GM12878 (cell line): Measurements from ENCODE around the gene SPRR2A. TPM values are rescaled to one million over a fixed set of nuclear protein-coding genes. Genes with fewer than 3 reads are reported as not detected.

Experiments
- ATAC-seq: fragments of 200-7000 bp; cut with Tn5 transposase; 3 replicates; pipeline ENCODE4 v1.9.1; 2020; ENCODE audit warnings: mild to moderate bottlenecking, moderate library complexity
- BruUV-seq: library from RNA; stranded (reverse); fragments of 400-500 nt; replicated peaks from 2 replicates; lab custom pipeline; 2021; lab: Mats Ljungman, UMichigan
- CTCF ChIA-PET: fragments of 300-600 bp; sonication (Branson Sonifier 250); formaldehyde crosslinking; extraction: SDS; loops from one replicate; lab custom pipeline; 2021; ENCODE audit warnings: inconsistent platforms; lab: Yijun Ruan, JAX
- POLR2A ChIA-PET: fragments of 350-600 bp; formaldehyde crosslinking; extraction: SDS; loops from one replicate; lab custom pipeline; 2021; ENCODE audit warnings: inconsistent platforms; lab: Charles Lee
- RAD21 ChIA-PET: fragments of 300-600 bp; sonication (Branson Sonifier 250); formaldehyde crosslinking; loops from one replicate; lab custom pipeline; 2023; ENCODE audit warnings: antibody characterized with exemption; ENCODE audit not compliant: unreplicated experiment; lab: Charles Lee
- SMC1A ChIA-PET: fragments of 300-600 bp; sonication (Branson Sonifier 250); formaldehyde crosslinking; loops from one replicate; lab custom pipeline; 2023; ENCODE audit not compliant: unreplicated experiment, uncharacterized antibody; lab: Charles Lee
- DNase-seq: peaks from one replicate; pipeline ENCODE4 v3.0.0-alpha.2; 2011; ENCODE audit warnings: low read depth, low spot score
- FAIRE-seq: peaks from 3 replicates; lab custom pipeline; 2011; peaks lifted over from hg19 to GRCh38; lab: Jason Lieb, UNC
- H2AFZ ChIP-seq: 2 replicates; pipeline ENCODE4 v1.6.0; 2011; ENCODE audit warnings: low read depth, low read length, control low read depth; ENCODE audit not compliant: control insufficient read depth
- H3K27ac ChIP-seq: 2 replicates; pipeline ENCODE4 v1.5.1; 2011; ENCODE audit warnings: control low read depth; ENCODE audit not compliant: control insufficient read depth, insufficient read depth
- H3K27me3 ChIP-seq, 2 experiments: replicated peaks in 1 of 2; 2 replicates each; pipeline versions ENCODE4 v1.6.0 to v1.6.1; 2011; ENCODE audit warnings: low read length in 1 of 2; ENCODE audit not compliant: control insufficient read depth in 2 of 2, insufficient read depth in 2 of 2
- H3K36me3 ChIP-seq, 2 experiments: 2 replicates each; pipeline ENCODE4 v1.5.1; 2011; ENCODE audit warnings: low read length in 1 of 2; ENCODE audit not compliant: control insufficient read depth in 2 of 2, insufficient read depth in 2 of 2
- H3K4me1 ChIP-seq: 2 replicates; pipeline ENCODE4 v1.6.1; 2011; ENCODE audit warnings: mild to moderate bottlenecking, low read length, moderate library complexity, mixed read lengths; ENCODE audit not compliant: control insufficient read depth, insufficient read depth
- H3K4me2 ChIP-seq: 2 replicates; pipeline ENCODE4 v1.6.0; 2011; ENCODE audit warnings: control low read depth; ENCODE audit not compliant: control insufficient read depth, insufficient read depth
- H3K4me3 ChIP-seq: fragments of 200-600 bp; sonication (generic); 2 replicates; pipeline ENCODE4 v1.5.1; 2016
- H3K79me2 ChIP-seq: 2 replicates; pipeline ENCODE4 v1.6.0; 2011; ENCODE audit warnings: low read length; ENCODE audit not compliant: control insufficient read depth, insufficient read depth
- H3K9ac ChIP-seq: 2 replicates; pipeline ENCODE4 v1.8.0; 2011; ENCODE audit warnings: low read length, control low read depth, mixed read lengths; ENCODE audit not compliant: control insufficient read depth, insufficient read depth
- H3K9me3 ChIP-seq: replicated peaks from 3 replicates; pipeline ENCODE4 v1.5.1; 2011; ENCODE audit warnings: mild to moderate bottlenecking, low read length; ENCODE audit not compliant: control insufficient read depth, insufficient read depth
- H4K20me1 ChIP-seq: 2 replicates; pipeline ENCODE4 v1.6.0; 2011; ENCODE audit not compliant: control insufficient read depth, insufficient read depth
- CHD4 ChIP-seq: fragments of 200-600 bp; sonication (generic); IDR thresholded peaks from 2 replicates; pipeline ENCODE4 v1.6.1; 2016; ENCODE audit warnings: mild to moderate bottlenecking
- ESRRA ChIP-seq: IDR thresholded peaks from 2 replicates; pipeline ENCODE4 v1.6.1; 2012; ENCODE audit warnings: mild to moderate bottlenecking, low read length, improper control_type of control experiment
- LARP7 ChIP-seq: fragments of 450-650 bp; IDR thresholded peaks from 2 replicates; pipeline ENCODE4 v1.6.1; 2017; ENCODE audit warnings: mild to moderate bottlenecking
- RFX5 ChIP-seq: IDR thresholded peaks from 2 replicates; pipeline ENCODE4 v1.6.1; 2011; ENCODE audit warnings: low read depth, low read length, improper control_type of control experiment
- WGBS: methylation state at CpG from one replicate; pipeline ENCODE4 v1.1.6; 2016; ENCODE audit warnings: low lambda C conversion rate; ENCODE audit not compliant: insufficient replicate concordance, insufficient coverage; ENCODE audit errors: missing lambda C conversion rate; 5-methylcytosine and 5-hydroxymethylcytosine counted together
- in situ Hi-C: fragments of 300-500 bp; cut with MboI; formaldehyde crosslinking; loops from 9 replicates; pipeline ENCODE4 v1.14.3; 2018; ENCODE audit warnings: mixed read lengths
- intact Hi-C: fragments of 100-400 bp; cut with micrococcal nuclease; formaldehyde crosslinking; loops from one replicate; pipeline ENCODE4 v1.14.2; 2022; ENCODE audit not compliant: unreplicated experiment
- polyA plus RNA-seq, 11 experiments: library from polyadenylated mRNA; depleted of rRNA in 4 of 11; unstranded in 6 of 11; stranded (reverse) in 5 of 11; fragments of >200 nt; fragmentation: Nextera tagmentation in 4 of 11; fragmentation: Illumina TruSeq in 1 of 11; extraction: Ambion mirVana in 4 of 11; extraction: Trizol in 1 of 11; gene quantifications; 1 replicate in 1 of 11; 2 replicates in 10 of 11; pipeline versions ENCODE4 v1.2.1 to v1.2.3, GENCODE V29; 2011 to 2016; ENCODE audit warnings: inconsistent platforms in 2 of 11, missing spikeins in 2 of 11, low read depth in 1 of 11
- total RNA-seq, 4 experiments: library from RNA; depleted of rRNA in 3 of 4; stranded (reverse); fragments of >200 nt in 3 of 4; fragmentation: Illumina TruSeq in 1 of 4; extraction: Trizol in 1 of 4; gene quantifications; 2 replicates each; pipeline versions ENCODE4 v1.2.1 to v1.2.3, GENCODE V29; 2013 to 2021
- TF ChIP-seq, protein P1 (sequence below): IDR thresholded peaks from 2 replicates; pipeline ENCODE4 v1.6.1; 2012; ENCODE audit warnings: low read depth, low read length, improper control_type of control experiment
- TF ChIP-seq, protein P2 (sequence below): fragments of 450-650 bp; formaldehyde crosslinking; IDR thresholded peaks from 2 replicates; pipeline ENCODE4 v1.4.0; 2020; ENCODE audit warnings: mild to moderate bottlenecking, moderate library complexity
- TF ChIP-seq, protein P3 (sequence below): IDR thresholded peaks from 2 replicates; pipeline ENCODE4 v1.6.1; 2012; ENCODE audit warnings: low read length, inconsistent platforms
- TF ChIP-seq, protein P4 (sequence below): IDR thresholded peaks from 2 replicates; pipeline ENCODE4 v1.6.1; 2011; ENCODE audit warnings: mild to moderate bottlenecking, low read depth, low read length, moderate library complexity; ENCODE audit not compliant: insufficient replicate concordance

SPRR2A gene
- total and polyA plus RNA-seq, 10 of the 15 experiments (the other 5 are each of a cell fraction or from before 2014, with no cell fraction given): not detected

- H3K79me2 ChIP-seq: no peaks in the 10 kb centered on the region
- H3K4me3 ChIP-seq: no peak within 1 kb of the TSS
- H3K36me3 ChIP-seq: no peaks in the 10 kb centered on the region
- H3K27ac ChIP-seq: no peak within 1 kb of the TSS
- no peak within 1 kb of the TSS for H3K4me2 ChIP-seq
- H3K9me3 ChIP-seq: no peaks in the 10 kb centered on the region
- ATAC-seq (no peak), DNase-seq (no peak), FAIRE-seq (no peak)
- ChIA-PET RAD21 (no interaction called here), CTCF (interaction anchor here (1.1 kb wide), 1 partner anchor 10 kb away, joined by 3 read pairs; no protein-coding TSS in a partner anchor), POLR2A (no interaction called here), SMC1A (no interaction called here)
- in situ Hi-C loops: no loop called here
- H3K27me3 ChIP-seq: no peaks in the 10 kb centered on the region; a peak in 2 of 4 replicates
- no peaks in the 10 kb centered on the region for H3K4me1 ChIP-seq
- no peak within 1 kb of the TSS for H2AFZ ChIP-seq
- BruUV-seq: no TSS peak
- TF ChIP-seq ESRRA: no peak
- TF ChIP-seq RFX5: no peak
- TF ChIP-seq, protein P1, sequence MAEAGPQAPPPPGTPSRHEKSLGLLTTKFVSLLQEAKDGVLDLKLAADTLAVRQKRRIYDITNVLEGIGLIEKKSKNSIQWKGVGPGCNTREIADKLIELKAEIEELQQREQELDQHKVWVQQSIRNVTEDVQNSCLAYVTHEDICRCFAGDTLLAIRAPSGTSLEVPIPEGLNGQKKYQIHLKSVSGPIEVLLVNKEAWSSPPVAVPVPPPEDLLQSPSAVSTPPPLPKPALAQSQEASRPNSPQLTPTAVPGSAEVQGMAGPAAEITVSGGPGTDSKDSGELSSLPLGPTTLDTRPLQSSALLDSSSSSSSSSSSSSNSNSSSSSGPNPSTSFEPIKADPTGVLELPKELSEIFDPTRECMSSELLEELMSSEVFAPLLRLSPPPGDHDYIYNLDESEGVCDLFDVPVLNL: no peak
- H4K20me1 ChIP-seq: no peaks in the 10 kb centered on the region
- no peak within 1 kb of the TSS for H3K9ac ChIP-seq
- intact Hi-C loops: no loop called here
- WGBS: 25% methylated on average over 4 of the region's 4 CpGs
Measured at GRCh38 chr1:153040950-153041631, 16.2 kb downstream of the SPRR2A start, which contains the start of gene SPRR2D. SPRR2D (minus strand) TSS chr1:153041120; CDS start chr1:153040346, 774 bp downstream.

GRCh38 chr1:153035211-153035610 is 22.1 kb downstream of the SPRR2A start:
- CTCF ChIA-PET: no interaction called here
- FAIRE-seq (no peak), DNase-seq (no peak), ATAC-seq (no peak)
- POLR2A ChIA-PET: no interaction called here
- SMC1A ChIA-PET: no interaction called here
- Histone ChIP-seq H3K4me2 (no peak overlapping the region), H3K9ac (no peak overlapping the region), H3K36me3 (no peaks in the 10 kb centered on the region), H3K79me2 (no peaks in the 10 kb centered on the region), H3K4me1 (no peaks in the 10 kb centered on the region), H3K27me3 (no peaks in the 10 kb centered on the region; a peak in 1 of 4 replicates), H4K20me1 (no peaks in the 10 kb centered on the region), H2AFZ (no peak overlapping the region), H3K4me3 (no peak overlapping the region), H3K27ac (no peak overlapping the region), H3K9me3 (no peaks in the 10 kb centered on the region)
- in situ Hi-C loops (no loop called here), intact Hi-C loops (loop anchor here (10.0 kb wide), 1 partner anchor 160 kb away; the partner anchor contains the start of gene SMCP)
- no TSS peak for BruUV-seq
- RAD21 ChIA-PET: no interaction called here
- 24% methylated on average over 1 of the region's 1 CpG for WGBS
- no peak for TF ChIP-seq CHD4
- TF ChIP-seq, protein P2, sequence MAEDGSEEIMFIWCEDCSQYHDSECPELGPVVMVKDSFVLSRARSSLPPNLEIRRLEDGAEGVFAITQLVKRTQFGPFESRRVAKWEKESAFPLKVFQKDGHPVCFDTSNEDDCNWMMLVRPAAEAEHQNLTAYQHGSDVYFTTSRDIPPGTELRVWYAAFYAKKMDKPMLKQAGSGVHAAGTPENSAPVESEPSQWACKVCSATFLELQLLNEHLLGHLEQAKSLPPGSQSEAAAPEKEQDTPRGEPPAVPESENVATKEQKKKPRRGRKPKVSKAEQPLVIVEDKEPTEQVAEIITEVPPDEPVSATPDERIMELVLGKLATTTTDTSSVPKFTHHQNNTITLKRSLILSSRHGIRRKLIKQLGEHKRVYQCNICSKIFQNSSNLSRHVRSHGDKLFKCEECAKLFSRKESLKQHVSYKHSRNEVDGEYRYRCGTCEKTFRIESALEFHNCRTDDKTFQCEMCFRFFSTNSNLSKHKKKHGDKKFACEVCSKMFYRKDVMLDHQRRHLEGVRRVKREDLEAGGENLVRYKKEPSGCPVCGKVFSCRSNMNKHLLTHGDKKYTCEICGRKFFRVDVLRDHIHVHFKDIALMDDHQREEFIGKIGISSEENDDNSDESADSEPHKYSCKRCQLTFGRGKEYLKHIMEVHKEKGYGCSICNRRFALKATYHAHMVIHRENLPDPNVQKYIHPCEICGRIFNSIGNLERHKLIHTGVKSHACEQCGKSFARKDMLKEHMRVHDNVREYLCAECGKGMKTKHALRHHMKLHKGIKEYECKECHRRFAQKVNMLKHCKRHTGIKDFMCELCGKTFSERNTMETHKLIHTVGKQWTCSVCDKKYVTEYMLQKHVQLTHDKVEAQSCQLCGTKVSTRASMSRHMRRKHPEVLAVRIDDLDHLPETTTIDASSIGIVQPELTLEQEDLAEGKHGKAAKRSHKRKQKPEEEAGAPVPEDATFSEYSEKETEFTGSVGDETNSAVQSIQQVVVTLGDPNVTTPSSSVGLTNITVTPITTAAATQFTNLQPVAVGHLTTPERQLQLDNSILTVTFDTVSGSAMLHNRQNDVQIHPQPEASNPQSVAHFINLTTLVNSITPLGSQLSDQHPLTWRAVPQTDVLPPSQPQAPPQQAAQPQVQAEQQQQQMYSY: no peak
- no peak for TF ChIP-seq LARP7
- TF ChIP-seq, protein P3, sequence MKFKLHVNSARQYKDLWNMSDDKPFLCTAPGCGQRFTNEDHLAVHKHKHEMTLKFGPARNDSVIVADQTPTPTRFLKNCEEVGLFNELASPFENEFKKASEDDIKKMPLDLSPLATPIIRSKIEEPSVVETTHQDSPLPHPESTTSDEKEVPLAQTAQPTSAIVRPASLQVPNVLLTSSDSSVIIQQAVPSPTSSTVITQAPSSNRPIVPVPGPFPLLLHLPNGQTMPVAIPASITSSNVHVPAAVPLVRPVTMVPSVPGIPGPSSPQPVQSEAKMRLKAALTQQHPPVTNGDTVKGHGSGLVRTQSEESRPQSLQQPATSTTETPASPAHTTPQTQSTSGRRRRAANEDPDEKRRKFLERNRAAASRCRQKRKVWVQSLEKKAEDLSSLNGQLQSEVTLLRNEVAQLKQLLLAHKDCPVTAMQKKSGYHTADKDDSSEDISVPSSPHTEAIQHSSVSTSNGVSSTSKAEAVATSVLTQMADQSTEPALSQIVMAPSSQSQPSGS: no peak
- TF ChIP-seq, protein P4, sequence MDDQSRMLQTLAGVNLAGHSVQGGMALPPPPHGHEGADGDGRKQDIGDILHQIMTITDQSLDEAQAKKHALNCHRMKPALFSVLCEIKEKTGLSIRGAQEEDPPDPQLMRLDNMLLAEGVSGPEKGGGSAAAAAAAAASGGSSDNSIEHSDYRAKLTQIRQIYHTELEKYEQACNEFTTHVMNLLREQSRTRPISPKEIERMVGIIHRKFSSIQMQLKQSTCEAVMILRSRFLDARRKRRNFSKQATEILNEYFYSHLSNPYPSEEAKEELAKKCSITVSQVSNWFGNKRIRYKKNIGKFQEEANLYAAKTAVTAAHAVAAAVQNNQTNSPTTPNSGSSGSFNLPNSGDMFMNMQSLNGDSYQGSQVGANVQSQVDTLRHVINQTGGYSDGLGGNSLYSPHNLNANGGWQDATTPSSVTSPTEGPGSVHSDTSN: no peak
